Keratinocyte (primary cell): ENCODE data around the gene BMAL2. TPM values are rescaled to one million over a fixed set of nuclear protein-coding genes. Genes with fewer than 3 reads are reported as not detected.

Source experiments
- DNase-seq: peaks from one replicate; pipeline ENCODE4 v3.0.0-alpha.2; 2011; ENCODE audit warnings: low read depth, missing footprints, low spot score
- FAIRE-seq: peaks from 2 replicates; lab custom pipeline; 2011; peaks lifted over from hg19 to GRCh38; lab: Jason Lieb, UNC
- H2AFZ ChIP-seq: 2 replicates; pipeline ENCODE4 v1.6.0; 2012; ENCODE audit warnings: low read length, control low read depth, inconsistent platforms; ENCODE audit not compliant: control insufficient read depth
- H3K27ac ChIP-seq: 2 replicates; pipeline ENCODE4 v1.5.1; 2011; ENCODE audit warnings: low read length; ENCODE audit not compliant: control insufficient read depth, insufficient read depth
- H3K27me3 ChIP-seq: 3 replicates; pipeline ENCODE4 v1.6.0; 2011; ENCODE audit warnings: low read length; ENCODE audit not compliant: control insufficient read depth, insufficient read depth; ENCODE audit errors: extremely low read depth
- H3K36me3 ChIP-seq, 2 experiments: 2 replicates in 1 of 2; 3 replicates in 1 of 2; pipeline ENCODE4 v1.5.1; 2011; ENCODE audit warnings: low read length in 2 of 2, mild to moderate bottlenecking in 1 of 2; ENCODE audit not compliant: control insufficient read depth in 2 of 2, insufficient read depth in 2 of 2; ENCODE audit errors: extremely low read depth in 1 of 2
- H3K4me1 ChIP-seq: 3 replicates; pipeline ENCODE4 v1.5.1; 2011; ENCODE audit warnings: low read length; ENCODE audit not compliant: control insufficient read depth, insufficient read depth; ENCODE audit errors: extremely low read depth
- H3K4me2 ChIP-seq: 3 replicates; pipeline ENCODE4 v1.6.0; 2011; ENCODE audit warnings: low read depth, low read length; ENCODE audit not compliant: control insufficient read depth, insufficient read depth; ENCODE audit errors: extremely low read depth
- H3K4me3 ChIP-seq, 3 experiments: fragments of 200-600 bp in 1 of 3; sonication (generic) in 1 of 3; 2 replicates in 2 of 3; 3 replicates in 1 of 3; pipeline ENCODE4 v1.5.1; 2011 to 2016; ENCODE audit warnings: low read length in 3 of 3, mild to moderate bottlenecking in 3 of 3, control low read depth in 2 of 3, inconsistent platforms in 1 of 3, low read depth in 1 of 3, mixed read lengths in 1 of 3, mixed run types in 1 of 3, moderate library complexity in 1 of 3; ENCODE audit not compliant: control insufficient read depth in 2 of 3, insufficient read depth in 2 of 3; ENCODE audit errors: extremely low read depth in 1 of 3
- H3K79me2 ChIP-seq: 2 replicates; pipeline ENCODE4 v1.6.0; 2012; ENCODE audit warnings: low read length; ENCODE audit not compliant: control insufficient read depth, insufficient read depth
- H3K9ac ChIP-seq: 3 replicates; pipeline ENCODE4 v1.6.0; 2011; ENCODE audit warnings: low read length; ENCODE audit not compliant: control insufficient read depth, insufficient read depth; ENCODE audit errors: extremely low read depth
- H3K9me1 ChIP-seq: 3 replicates; pipeline ENCODE4 v1.6.0; 2011; ENCODE audit warnings: low read length; ENCODE audit not compliant: control insufficient read depth, insufficient read depth; ENCODE audit errors: extremely low read depth
- H3K9me3 ChIP-seq: 2 replicates; pipeline ENCODE4 v1.5.1; 2012; ENCODE audit warnings: low read depth, low read length; ENCODE audit not compliant: control insufficient read depth
- H4K20me1 ChIP-seq: 3 replicates; pipeline ENCODE4 v1.6.0; 2011; ENCODE audit warnings: low read length; ENCODE audit not compliant: control insufficient read depth, insufficient read depth; ENCODE audit errors: extremely low read depth
- EZH2 ChIP-seq: IDR thresholded peaks from one replicate; pipeline ENCODE4 v1.6.1; 2012; ENCODE audit warnings: inconsistent platforms, mild to moderate bottlenecking, low read length, moderate library complexity
- dilution Hi-C: fragments of 300-500 bp; cut with MboI; formaldehyde crosslinking; loops from one replicate; pipeline ENCODE4 v1.7.0; 2020; ENCODE audit warnings: low sequenced_read_pairs; ENCODE audit not compliant: extremely low pct_ligation_motif_present
- polyA plus RNA-seq, 5 experiments: library from polyadenylated mRNA; depleted of rRNA in 3 of 5; stranded (reverse) in 3 of 5; stranded (forward) in 1 of 5; unstranded in 1 of 5; fragments of >200 nt; gene quantifications; 1 replicate in 1 of 5; 2 replicates in 3 of 5; 3 replicates in 1 of 5; pipeline versions ENCODE4 v1.2.1 to v1.2.3, GENCODE V29; 2011 to 2012; ENCODE audit warnings: missing spikeins in 2 of 5, low read depth in 1 of 5, low replicate concordance in 1 of 5
- TF ChIP-seq, protein P1 (sequence below), 3 experiments: IDR thresholded peaks in 1 of 3; conservative IDR thresholded peaks in 1 of 3; optimal IDR thresholded peaks in 1 of 3; 2 replicates in 2 of 3; 3 replicates in 1 of 3; pipeline versions ENCODE3 to v1.5.1; 2011; ENCODE audit warnings: low read length in 3 of 3, mild to moderate bottlenecking in 3 of 3, moderate library complexity in 2 of 3, control low read depth in 1 of 3, inconsistent platforms in 1 of 3; ENCODE audit not compliant: insufficient read depth in 2 of 3; ENCODE audit errors: extremely low read depth in 1 of 3

The BMAL2 gene
- polyA plus RNA-seq, 1 donor (not counting 4 experiments of a cell fraction or from before 2014, with no cell fraction given) = 33.6 TPM

DNA sequence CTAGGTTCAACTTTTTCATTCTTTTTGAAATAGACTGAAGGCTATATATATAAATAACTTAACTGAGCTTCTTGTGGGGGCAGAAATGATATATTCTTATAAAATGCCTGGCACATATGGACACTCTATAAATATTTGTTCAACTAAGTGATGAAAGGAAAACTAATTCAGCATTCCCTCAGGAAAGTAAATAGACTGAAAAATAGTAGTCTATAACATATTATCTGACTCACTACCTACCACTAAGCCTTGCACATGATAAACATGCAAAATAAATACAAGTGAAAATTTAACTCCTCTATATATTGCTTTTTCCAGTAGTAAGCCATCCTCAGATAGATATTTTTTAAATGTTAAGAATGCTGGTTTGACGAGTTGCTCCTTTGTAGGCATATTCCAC is 15.7 kb upstream of the BMAL2 start:
- Histone ChIP-seq H3K27ac (no peak overlapping the region), H3K4me1 (peaks cover 8% of the 10 kb centered on the region), H3K4me3 (no peak overlapping the region), H3K27me3 (no peaks in the 10 kb centered on the region), H2AFZ (no peak overlapping the region), H3K9me1 (no peaks in the 10 kb centered on the region), H3K36me3 (peaks cover 0 to 4% of the 10 kb centered on the region in 2 experiments), H3K79me2 (no peaks in the 10 kb centered on the region), H3K4me2 (no peak overlapping the region), H4K20me1 (no peaks in the 10 kb centered on the region), H3K9ac (no peak overlapping the region), H3K9me3 (no peaks in the 10 kb centered on the region)
- no peak for DNase-seq
- no peak for FAIRE-seq
- TF ChIP-seq, protein P1, sequence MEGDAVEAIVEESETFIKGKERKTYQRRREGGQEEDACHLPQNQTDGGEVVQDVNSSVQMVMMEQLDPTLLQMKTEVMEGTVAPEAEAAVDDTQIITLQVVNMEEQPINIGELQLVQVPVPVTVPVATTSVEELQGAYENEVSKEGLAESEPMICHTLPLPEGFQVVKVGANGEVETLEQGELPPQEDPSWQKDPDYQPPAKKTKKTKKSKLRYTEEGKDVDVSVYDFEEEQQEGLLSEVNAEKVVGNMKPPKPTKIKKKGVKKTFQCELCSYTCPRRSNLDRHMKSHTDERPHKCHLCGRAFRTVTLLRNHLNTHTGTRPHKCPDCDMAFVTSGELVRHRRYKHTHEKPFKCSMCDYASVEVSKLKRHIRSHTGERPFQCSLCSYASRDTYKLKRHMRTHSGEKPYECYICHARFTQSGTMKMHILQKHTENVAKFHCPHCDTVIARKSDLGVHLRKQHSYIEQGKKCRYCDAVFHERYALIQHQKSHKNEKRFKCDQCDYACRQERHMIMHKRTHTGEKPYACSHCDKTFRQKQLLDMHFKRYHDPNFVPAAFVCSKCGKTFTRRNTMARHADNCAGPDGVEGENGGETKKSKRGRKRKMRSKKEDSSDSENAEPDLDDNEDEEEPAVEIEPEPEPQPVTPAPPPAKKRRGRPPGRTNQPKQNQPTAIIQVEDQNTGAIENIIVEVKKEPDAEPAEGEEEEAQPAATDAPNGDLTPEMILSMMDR (optimal IDR thresholded peaks at IDR 0.05 in 1 of 3, IDR thresholded peaks at IDR 0.05 in 1 of 3, conservative IDR thresholded peaks at IDR 0.05 in 1 of 3; ENCODE audit: extremely low read depth in 1 of 3, insufficient read depth in 2 of 3, low read length in 3 of 3) = no peak
- no peak for TF ChIP-seq EZH2
- dilution Hi-C loops = no loop called here

DNA sequence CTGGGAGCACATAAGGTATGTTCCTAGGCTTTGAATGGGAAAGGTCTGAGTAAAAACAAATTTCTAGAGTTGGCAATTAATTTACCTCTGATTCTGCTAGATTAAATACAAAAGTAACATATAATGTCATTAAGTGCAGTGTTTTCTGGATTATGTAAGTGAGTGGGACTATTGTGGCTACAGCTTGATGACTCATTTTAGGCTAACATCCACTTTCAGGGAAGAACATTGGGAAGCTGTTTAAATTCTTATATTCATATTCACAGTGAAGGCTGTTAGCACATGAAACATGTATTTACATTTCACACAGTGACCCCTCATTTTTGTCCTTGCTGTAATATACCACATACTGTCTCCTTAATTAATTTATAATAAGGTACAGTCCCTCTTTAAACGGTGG is 13.2 kb upstream of the BMAL2 start:
- no peak overlapping the region for H3K27ac ChIP-seq
- H3K9me3 ChIP-seq = no peaks in the 10 kb centered on the region
- H3K9ac ChIP-seq = no peak overlapping the region
- TF ChIP-seq EZH2 = no peak
- TF ChIP-seq, protein P1 (optimal IDR thresholded peaks at IDR 0.05 in 1 of 3, IDR thresholded peaks at IDR 0.05 in 1 of 3, conservative IDR thresholded peaks at IDR 0.05 in 1 of 3; ENCODE audit: extremely low read depth in 1 of 3, insufficient read depth in 2 of 3, low read length in 3 of 3) = no peak
- peaks cover 8% of the 10 kb centered on the region for H3K4me1 ChIP-seq
- no peaks in the 10 kb centered on the region for H3K79me2 ChIP-seq
- H4K20me1 ChIP-seq = no peaks in the 10 kb centered on the region
- peak; percentile 79 for FAIRE-seq
- no peaks in the 10 kb centered on the region for H3K27me3 ChIP-seq
- no peak for DNase-seq
- H3K9me1 ChIP-seq = no peaks in the 10 kb centered on the region
- H3K4me2 ChIP-seq = no peak overlapping the region
- dilution Hi-C loops = no loop called here
- H2AFZ ChIP-seq = no peak overlapping the region
- H3K36me3 ChIP-seq = peaks cover 6% of the 10 kb centered on the region in 2 experiments
- no peak overlapping the region for H3K4me3 ChIP-seq
